HuH-7.5 (cell line): Measurements from ENCODE around the gene MRPL30.
"Not testable (repeated sequence)": the region's sequence is repeated elsewhere in the genome, so short reads cannot be mapped to it uniquely, and the experiment has no call there.

ENCODE experiments used
- DNase-seq: peaks from one replicate; pipeline ENCODE4 v3.0.0; 2011; ENCODE audit warnings: low spot score

MRPL30 gene

GRCh38 chr2:99180755-99181623, at the start of gene MRPL30, which contains the start of gene MITD1:
Gene MRPL30, plus strand, starts transcription at chr2:99181184. Its CDS starts 5,020 bp downstream, at chr2:99186204.
Gene MITD1, minus strand, starts transcription at chr2:99181058. Its CDS starts 77 bp downstream, at chr2:99180981.
- peak; percentile 58 for DNase-seq

GRCh38 chr2:99135044-99135556, 45.9 kb upstream of the MRPL30 start:
- DNase-seq: not testable (repeated sequence)

- no peak for DNase-seq
Measured at GRCh38 chr2:99139003-99139402, 42.0 kb upstream of the MRPL30 start.

GRCh38 chr2:99140056-99140859, 40.7 kb upstream of the MRPL30 start:
- DNase-seq: peak; percentile 25

- DNase-seq: no peak
Measured at GRCh38 chr2:99140860-99141109, 40.2 kb upstream of the MRPL30 start.

GRCh38 chr2:99141110-99142108, 39.6 kb upstream of the MRPL30 start, which contains the start of gene C2orf15:
Gene C2orf15, plus strand, starts transcription at chr2:99141707. Its CDS starts 8,852 bp downstream, at chr2:99150559.
- peak; percentile 78 for DNase-seq

GRCh38 chr2:99150706-99151105, 30.3 kb upstream of the MRPL30 start:
- DNase-seq: no peak

- DNase-seq: no peak
Measured at GRCh38 chr2:99152199-99152895, 28.6 kb upstream of the MRPL30 start.

GRCh38 chr2:99153921-99154604, 26.9 kb upstream of the MRPL30 start:
- DNase-seq: no peak

GRCh38 chr2:99154643-99155536, 26.1 kb upstream of the MRPL30 start, which contains the start of the genes LIPT1 and TSGA10:
Gene LIPT1, plus strand, starts transcription at chr2:99154967. Its CDS starts 6,991 bp downstream, at chr2:99161958.
Gene TSGA10, minus strand, starts transcription at chr2:99154942. Its CDS starts 45,503 bp downstream, at chr2:99109439.
- peak; percentile 91 for DNase-seq

GRCh38 chr2:99156891-99157290, 24.1 kb upstream of the MRPL30 start:
- DNase-seq: no peak

GRCh38 chr2:99158599-99158998, 22.4 kb upstream of the MRPL30 start:
- no peak for DNase-seq

- no peak for DNase-seq
Measured at GRCh38 chr2:99159594-99159993, 21.4 kb upstream of the MRPL30 start.

- DNase-seq: no peak
Measured at GRCh38 chr2:99166218-99166617, 14.8 kb upstream of the MRPL30 start.

- DNase-seq: no peak
Measured at GRCh38 chr2:99169534-99169933, 11.4 kb upstream of the MRPL30 start.

- DNase-seq: no peak
Measured at GRCh38 chr2:99171377-99172140, 9.4 kb upstream of the MRPL30 start.

- DNase-seq: no peak
Measured at GRCh38 chr2:99181624-99182000, 628 bp downstream of the MRPL30 start.

- DNase-seq: peak; percentile 22
Measured at GRCh38 chr2:99183025-99183424, 2.0 kb downstream of the MRPL30 start.
